Measurements from ENCODE around the gene AKAP12.
A peak's percentile ranks its signal among the peaks of the same experiment; 100 is the strongest.
"Not testable (repeated sequence)": the region's sequence is repeated elsewhere in the genome, so short reads cannot be mapped to it uniquely, and the experiment has no call there.

Gene AKAP12

GRCh38 chr6:151379933-151380847 lies 140.4 kb downstream of the AKAP12 start:
- H3K4me3 ChIP-seq (ENCODE audit: low read length), result no peak overlapping the region
- TF ChIP-seq CTCF (conservative IDR thresholded peaks at IDR 0.05; ENCODE audit: low read depth, low read length), result no peak
- DNase-seq (ENCODE audit: low read depth), result no peak

DNA sequence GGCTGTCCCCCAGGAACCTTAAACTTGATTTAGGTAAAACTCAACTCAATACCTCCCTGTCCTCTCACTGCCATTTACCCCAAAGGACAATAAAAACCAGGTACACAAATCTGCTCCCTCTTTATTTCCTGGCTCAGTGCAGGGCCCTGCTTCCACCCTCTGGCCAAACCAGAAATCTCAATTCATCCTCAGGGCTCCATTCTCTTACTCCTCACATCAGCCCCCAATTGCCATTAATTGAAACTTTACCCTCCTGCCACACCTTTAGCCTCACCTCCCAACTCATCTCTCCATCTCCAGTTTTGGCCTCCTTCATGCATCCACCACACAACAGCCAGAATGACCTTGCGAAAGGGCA lies 141.1 kb downstream of the AKAP12 start:
- H3K4me3 ChIP-seq (ENCODE audit: low read length), result no peak overlapping the region
- DNase-seq (ENCODE audit: low read depth), result no peak
- no peak for TF ChIP-seq CTCF (conservative IDR thresholded peaks at IDR 0.05; ENCODE audit: low read depth, low read length)

GRCh38 chr6:151381722-151382121 lies 142.0 kb downstream of the AKAP12 start:
- no peak overlapping the region for H3K4me3 ChIP-seq (ENCODE audit: low read length)
- DNase-seq (ENCODE audit: low read depth), result no peak
- TF ChIP-seq CTCF (conservative IDR thresholded peaks at IDR 0.05; ENCODE audit: low read depth, low read length), result no peak

DNA sequence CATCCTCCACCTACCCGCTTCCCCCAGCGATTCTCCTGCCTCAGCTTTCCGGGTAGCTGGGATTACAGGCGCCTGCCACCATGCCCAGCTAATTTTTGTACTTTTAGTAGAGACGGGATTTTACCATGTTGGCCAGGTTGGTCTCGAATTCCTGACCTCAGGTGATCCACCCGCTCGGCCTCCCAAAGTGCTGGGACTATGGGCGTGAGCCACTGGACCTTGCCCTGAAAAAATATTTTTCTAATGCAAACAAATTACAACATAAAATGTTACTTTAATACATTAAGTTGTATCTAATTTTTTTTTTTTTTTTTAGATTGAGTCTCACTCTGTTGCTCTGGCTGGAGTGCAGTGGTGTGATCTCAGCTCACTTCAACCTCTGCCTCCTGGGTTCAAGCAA lies 142.9 kb downstream of the AKAP12 start:
- not testable (repeated sequence) for DNase-seq (ENCODE audit: low read depth); H3K4me3 ChIP-seq (ENCODE audit: low read length)

DNA sequence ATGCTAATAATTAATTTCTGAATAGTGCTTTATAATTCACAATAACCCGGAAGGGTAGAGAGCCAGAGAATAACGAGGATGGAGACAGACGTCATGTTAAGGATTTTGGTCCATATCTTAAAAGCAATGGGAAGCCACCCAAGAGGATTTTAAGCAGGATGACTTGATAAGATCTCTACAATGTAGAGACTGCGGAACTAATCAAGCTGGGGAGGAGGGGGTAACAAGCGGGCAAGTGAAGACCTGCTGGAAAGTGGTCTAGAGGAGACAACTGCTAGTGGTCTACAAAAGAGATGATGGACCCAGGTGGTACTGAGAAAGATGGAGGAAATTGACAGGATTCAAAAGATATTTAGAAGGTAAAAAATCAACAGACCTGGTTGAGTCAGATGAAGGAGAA lies 144.4 kb downstream of the AKAP12 start:
- H3K4me3 ChIP-seq (ENCODE audit: low read length), result no peak overlapping the region
- no peak for DNase-seq (ENCODE audit: low read depth)
- TF ChIP-seq CTCF (conservative IDR thresholded peaks at IDR 0.05; ENCODE audit: low read depth, low read length), result no peak

DNA sequence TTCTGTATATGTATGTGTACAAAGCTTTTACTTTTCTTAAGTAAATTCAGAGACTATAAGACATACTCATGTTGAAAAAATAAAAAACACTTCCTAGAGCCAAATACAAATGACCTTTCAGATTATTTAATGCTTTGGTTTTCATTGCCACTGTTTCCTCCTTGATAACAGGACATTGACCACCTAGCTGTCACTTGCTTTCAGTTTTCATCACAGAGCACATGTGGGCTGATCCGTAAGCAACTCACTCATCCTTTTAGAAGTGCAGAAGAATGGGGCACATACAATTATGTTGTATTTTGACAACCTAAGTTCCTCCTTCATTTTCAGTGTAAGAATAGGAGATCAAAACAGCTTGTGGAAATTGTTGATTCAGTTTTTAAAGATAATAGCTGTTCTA lies 145.4 kb downstream of the AKAP12 start:
- no peak for TF ChIP-seq CTCF (conservative IDR thresholded peaks at IDR 0.05; ENCODE audit: low read depth, low read length)
- DNase-seq (ENCODE audit: low read depth), result no peak
- H3K4me3 ChIP-seq (ENCODE audit: low read length), result no peak overlapping the region

GRCh38 chr6:151387175-151387970 lies 147.6 kb downstream of the AKAP12 start:
- peak; percentile 60 for DNase-seq (ENCODE audit: low read depth)
- H3K4me3 ChIP-seq (ENCODE audit: low read length), result no peak overlapping the region
- TF ChIP-seq CTCF (conservative IDR thresholded peaks at IDR 0.05; ENCODE audit: low read depth, low read length), result no peak

Measured in retinal pigment epithelial cell (primary cell).